K562 (cell line): Measurements from ENCODE around the gene OSCP1. TPM values are rescaled to one million over a fixed set of nuclear protein-coding genes. Genes with fewer than 3 reads are reported as not detected.

Experiments
- CBX3 ChIP-seq, 2 experiments: IDR thresholded peaks; 1 replicate in 1 of 2; 2 replicates in 1 of 2; pipeline ENCODE4 v1.6.1; 2012; ENCODE audit warnings: inconsistent platforms in 2 of 2, low read length in 2 of 2, borderline replicate concordance in 1 of 2, control low read depth in 1 of 2
- CCNT2 ChIP-seq: IDR thresholded peaks from 2 replicates; pipeline ENCODE4 v1.6.1; 2011; ENCODE audit warnings: borderline replicate concordance, low read depth, mild to moderate bottlenecking, moderate library complexity, mixed read lengths, low read length; ENCODE audit not compliant: insufficient read length; ENCODE audit errors: extremely low read depth
- IFI16 ChIP-seq: fragments of 250-450 bp; sonication (Bioruptor Pico); IDR thresholded peaks from 2 replicates; pipeline ENCODE4 v2.1.2; 2022; ENCODE audit warnings: mild to moderate bottlenecking, inconsistent platforms
- JUND ChIP-seq, 2 experiments: IDR thresholded peaks; 2 replicates in 1 of 2; 3 replicates in 1 of 2; pipeline ENCODE4 v1.6.1; 2011; ENCODE audit warnings: borderline replicate concordance in 2 of 2, low read depth in 2 of 2, low read length in 2 of 2, improper control_type of control experiment in 1 of 2, missing biosample characterization in 1 of 2, missing genetic modification characterization in 1 of 2, missing genetic modification reagents in 1 of 2
- KAT2B ChIP-seq: IDR thresholded peaks from one replicate; pipeline ENCODE4 v1.6.1; 2012; ENCODE audit warnings: low read depth, mild to moderate bottlenecking, control low read depth, inconsistent platforms, low read length, moderate library complexity
- KLF1 ChIP-seq: fragments of 450-650 bp; IDR thresholded peaks from 2 replicates; pipeline ENCODE4 v1.6.1; 2016; ENCODE audit warnings: missing genetic modification characterization, missing compliant biosample characterization
- NCOR1 ChIP-seq: fragments of 450-650 bp; IDR thresholded peaks from 2 replicates; pipeline ENCODE4 v1.6.1; 2016; ENCODE audit warnings: mild to moderate bottlenecking, moderate library complexity
- PHF8 ChIP-seq: fragments of 200-600 bp; sonication (generic); IDR thresholded peaks from 2 replicates; pipeline ENCODE4 v1.6.1; 2012; ENCODE audit warnings: mixed run types, mild to moderate bottlenecking, inconsistent platforms, low read length, moderate library complexity, borderline replicate concordance
- POLR2AphosphoS5 ChIP-seq: IDR thresholded peaks from 2 replicates; pipeline ENCODE4 v1.6.1; 2011; ENCODE audit warnings: mild to moderate bottlenecking, low read depth, low read length, moderate library complexity; ENCODE audit not compliant: control insufficient read depth, insufficient read depth
- RBFOX2 ChIP-seq: fragments of 200-400 bp; formaldehyde crosslinking; IDR thresholded peaks from 2 replicates; pipeline ENCODE4 v1.6.1; 2017; ENCODE audit warnings: low read depth, mild to moderate bottlenecking, low read length, moderate library complexity
- RBM14 ChIP-seq: fragments of 200-400 bp; formaldehyde crosslinking; IDR thresholded peaks from 2 replicates; pipeline ENCODE4 v1.6.1; 2018; ENCODE audit warnings: low read depth, mild to moderate bottlenecking, low read length, moderate library complexity, borderline replicate concordance; ENCODE audit not compliant: insufficient read depth
- SMARCE1 ChIP-seq: fragments of 450-650 bp; IDR thresholded peaks from 2 replicates; pipeline ENCODE4 v1.7.1; 2016; ENCODE audit warnings: mild to moderate bottlenecking
- SP1 ChIP-seq: sonication (generic); formaldehyde crosslinking; IDR thresholded peaks from 2 replicates; pipeline ENCODE4 v1.8.1; 2022; ENCODE audit warnings: mild to moderate bottlenecking, missing genetic modification reagents
- TCF3 ChIP-seq: sonication (generic); formaldehyde crosslinking; IDR thresholded peaks from 2 replicates; pipeline ENCODE4 v1.4.0; 2020; ENCODE audit warnings: mild to moderate bottlenecking, missing genetic modification reagents
- ZFPM2 ChIP-seq: fragments of 250-450 bp; sonication (Bioruptor Pico); IDR thresholded peaks from 2 replicates; pipeline ENCODE4 v1.5.1; 2022; ENCODE audit warnings: mild to moderate bottlenecking
- ZNF140 ChIP-seq: fragments of 250-450 bp; sonication (Bioruptor Pico); IDR thresholded peaks from 2 replicates; pipeline ENCODE4 v1.8.0; 2021; ENCODE audit warnings: moderate library complexity, mild to moderate bottlenecking, inconsistent platforms
- ZNF511 ChIP-seq: sonication (generic); formaldehyde crosslinking; IDR thresholded peaks from 2 replicates; pipeline ENCODE4 v1.8.0; 2022; ENCODE audit warnings: mild to moderate bottlenecking, missing genetic modification reagents
- polyA plus RNA-seq, 8 experiments: library from polyadenylated mRNA; depleted of rRNA in 4 of 8; stranded (reverse) in 5 of 8; unstranded in 3 of 8; fragments of >200 nt; fragmentation: Nextera tagmentation in 2 of 8; fragmentation: Illumina TruSeq in 1 of 8; extraction: Ambion mirVana in 2 of 8; extraction: Trizol in 1 of 8; gene quantifications; 2 replicates each; pipeline versions ENCODE4 v1.2.1 to v1.2.3, GENCODE V29; 2011 to 2014; ENCODE audit warnings: inconsistent platforms in 1 of 8, missing spikeins in 1 of 8
- total RNA-seq, 7 experiments: library from RNA; depleted of rRNA in 6 of 7; stranded (reverse); fragments of >200 nt in 6 of 7; fragmentation: Illumina TruSeq in 2 of 7; extraction: Trizol in 2 of 7; gene quantifications; 2 replicates each; pipeline versions ENCODE4 v1.2.1 to v1.2.3, GENCODE V29; 2011 to 2021; ENCODE audit warnings: low replicate concordance in 1 of 7
- TF ChIP-seq, protein P1 (sequence below): sonication (generic); formaldehyde crosslinking; IDR thresholded peaks from 2 replicates; pipeline ENCODE4 v1.8.0; 2022; ENCODE audit warnings: mild to moderate bottlenecking, low read depth, missing genetic modification reagents

The OSCP1 gene
- total and polyA plus RNA-seq, 9 of the 15 experiments (the other 6 are each of a cell fraction or from before 2014, with no cell fraction given), result 0.15 to 0.40 (median 0.33) TPM; not detected in 5

- TF ChIP-seq JUND (IDR thresholded peaks at IDR 0.05; ENCODE audit: borderline replicate concordance, low read depth, low read length), result peak; percentile 98
- peak; percentile 95 for TF ChIP-seq JUND (tag; IDR thresholded peaks at IDR 0.05; ENCODE audit: borderline replicate concordance, low read depth, low read length)
- no peak; the same call in none of the 2 replicates for TF ChIP-seq NCOR1
- TF ChIP-seq RBFOX2, result peak; percentile 97
- TF ChIP-seq ZNF511 (CRISPR knock-in tag), result peak; percentile 94
- TF ChIP-seq ZNF140 (CRISPR knock-in tag), result no peak
- TF ChIP-seq RBM14, result peak; percentile 92; the same call in 1 of the 2 replicates
- peak in 1 of 2 experiments; percentile 94; a peak in 2 of 3 replicates for TF ChIP-seq CBX3 (IDR thresholded peaks at IDR 0.05; ENCODE audit: borderline replicate concordance in 1 of 2, low read length in 2 of 2)
- TF ChIP-seq SP1 (CRISPR knock-in tag), result peak; percentile 94
- TF ChIP-seq, protein P1, sequence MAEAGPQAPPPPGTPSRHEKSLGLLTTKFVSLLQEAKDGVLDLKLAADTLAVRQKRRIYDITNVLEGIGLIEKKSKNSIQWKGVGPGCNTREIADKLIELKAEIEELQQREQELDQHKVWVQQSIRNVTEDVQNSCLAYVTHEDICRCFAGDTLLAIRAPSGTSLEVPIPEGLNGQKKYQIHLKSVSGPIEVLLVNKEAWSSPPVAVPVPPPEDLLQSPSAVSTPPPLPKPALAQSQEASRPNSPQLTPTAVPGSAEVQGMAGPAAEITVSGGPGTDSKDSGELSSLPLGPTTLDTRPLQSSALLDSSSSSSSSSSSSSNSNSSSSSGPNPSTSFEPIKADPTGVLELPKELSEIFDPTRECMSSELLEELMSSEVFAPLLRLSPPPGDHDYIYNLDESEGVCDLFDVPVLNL (CRISPR knock-in tag), result peak; percentile 67
- 0 out of 2 replicates have a peak, but pooled peaks have one; percentile 71 for TF ChIP-seq ZFPM2 (CRISPR knock-in tag)
- TF ChIP-seq SMARCE1, result peak; percentile 75
- TF ChIP-seq KAT2B, result no peak
- peak; percentile 47 for TF ChIP-seq KLF1 (tag)
- peak; percentile 37; the same call in 1 of the 2 replicates for TF ChIP-seq TCF3 (CRISPR knock-in tag)
- TF ChIP-seq PHF8, result peak; percentile 91
- TF ChIP-seq CCNT2, result peak; percentile 93
- TF ChIP-seq IFI16 (CRISPR knock-in tag), result no peak
- TF ChIP-seq POLR2AphosphoS5, result peak; percentile 92
These were observed 13.8 kb upstream of the OSCP1 start, which contains the start of gene MRPS15 (continued) for GRCh38 chr1:36463803-36464604.
